HepG2 (cell line): Measurements from ENCODE around the gene CHPF. TPM values are rescaled to one million over a fixed set of nuclear protein-coding genes. Genes with fewer than 3 reads are reported as not detected.

ENCODE experiments used
- ATF1 ChIP-seq: IDR thresholded peaks from 2 replicates; pipeline ENCODE4 v1.6.1; 2016; ENCODE audit warnings: mild to moderate bottlenecking, control low read depth
- CBX5 ChIP-seq: sonication (generic); formaldehyde crosslinking; IDR thresholded peaks from 2 replicates; pipeline ENCODE4 v1.4.0; 2020; ENCODE audit warnings: missing genetic modification reagents, borderline replicate concordance
- DPF2 ChIP-seq: sonication (generic); formaldehyde crosslinking; IDR thresholded peaks from 2 replicates; pipeline ENCODE4 v1.4.0; 2020; ENCODE audit warnings: mild to moderate bottlenecking, low read depth, missing genetic modification reagents, borderline replicate concordance
- E2F5 ChIP-seq: sonication (generic); formaldehyde crosslinking; conservative IDR thresholded peaks from 2 replicates; pipeline ENCODE4 v1.4.0; 2020; ENCODE audit warnings: missing genetic modification reagents
- FOSL1 ChIP-seq: sonication (generic); formaldehyde crosslinking; IDR thresholded peaks from 2 replicates; pipeline ENCODE4 v1.9.0; 2021; ENCODE audit warnings: missing genetic modification reagents, borderline replicate concordance
- FOXA3 ChIP-seq: IDR thresholded peaks from 2 replicates; pipeline ENCODE4 v1.6.1; 2016; ENCODE audit warnings: missing genetic modification reagents, missing compliant biosample characterization
- FOXC1 ChIP-seq: sonication (generic); formaldehyde crosslinking; IDR thresholded peaks from 2 replicates; pipeline ENCODE4 v1.8.0; 2022; ENCODE audit warnings: mild to moderate bottlenecking, missing genetic modification reagents, borderline replicate concordance
- GTF3A ChIP-seq: sonication (generic); formaldehyde crosslinking; conservative IDR thresholded peaks from 2 replicates; pipeline ENCODE4 v1.4.0; 2020; ENCODE audit warnings: mild to moderate bottlenecking, missing genetic modification reagents
- KDM1A ChIP-seq: IDR thresholded peaks from 2 replicates; pipeline ENCODE4 v1.6.1; 2016; ENCODE audit warnings: missing compliant biosample characterization
- KDM5A ChIP-seq: fragments of 200-600 bp; sonication (generic); IDR thresholded peaks from 2 replicates; pipeline ENCODE4 v1.7.0; 2018; ENCODE audit warnings: antibody characterized with exemption, mild to moderate bottlenecking, low read length, borderline replicate concordance
- MATR3 ChIP-seq: sonication (generic); formaldehyde crosslinking; IDR thresholded peaks from 2 replicates; pipeline ENCODE4 v1.4.0; 2020; ENCODE audit warnings: missing genetic modification reagents
- NFIC ChIP-seq: IDR thresholded peaks from 2 replicates; pipeline ENCODE4 v1.6.1; 2012; ENCODE audit warnings: mild to moderate bottlenecking, low read length, inconsistent platforms
- RXRB ChIP-seq: IDR thresholded peaks from 2 replicates; pipeline ENCODE4 v1.6.1; 2016; ENCODE audit warnings: borderline replicate concordance, missing genetic modification reagents, missing compliant biosample characterization
- SIX1 ChIP-seq: sonication (generic); formaldehyde crosslinking; IDR thresholded peaks from 2 replicates; pipeline ENCODE4 v1.4.0; 2020; ENCODE audit warnings: missing genetic modification reagents, borderline replicate concordance
- SNAI1 ChIP-seq: sonication (generic); formaldehyde crosslinking; IDR thresholded peaks from 2 replicates; pipeline ENCODE4 v1.5.0; 2020; ENCODE audit warnings: mild to moderate bottlenecking, missing genetic modification reagents, borderline replicate concordance
- TOE1 ChIP-seq: sonication (generic); formaldehyde crosslinking; IDR thresholded peaks from 2 replicates; pipeline ENCODE4 v1.4.0; 2020; ENCODE audit warnings: mild to moderate bottlenecking, missing genetic modification reagents
- ZBTB21 ChIP-seq: sonication (generic); formaldehyde crosslinking; IDR thresholded peaks from 2 replicates; pipeline ENCODE4 v1.4.0; 2020; ENCODE audit warnings: missing genetic modification reagents
- ZFP36L1 ChIP-seq: sonication (generic); formaldehyde crosslinking; IDR thresholded peaks from 2 replicates; pipeline ENCODE4 v1.8.0; 2022; ENCODE audit warnings: mild to moderate bottlenecking, missing genetic modification reagents, moderate library complexity
- ZFX ChIP-seq: sonication (generic); formaldehyde crosslinking; IDR thresholded peaks from 2 replicates; pipeline ENCODE4 v1.4.0; 2020; ENCODE audit warnings: mild to moderate bottlenecking, low read depth, missing genetic modification reagents, moderate library complexity
- ZFYVE20 ChIP-seq: sonication (generic); formaldehyde crosslinking; IDR thresholded peaks from 2 replicates; pipeline ENCODE4 v1.8.0; 2023; ENCODE audit warnings: low read depth, mild to moderate bottlenecking, moderate library complexity, missing genetic modification reagents, borderline replicate concordance
- ZNF101 ChIP-seq: sonication (generic); formaldehyde crosslinking; IDR thresholded peaks from 2 replicates; pipeline ENCODE4 v1.4.0; 2020; ENCODE audit warnings: mild to moderate bottlenecking, low read depth, missing genetic modification reagents, borderline replicate concordance
- ZNF235 ChIP-seq: sonication (generic); formaldehyde crosslinking; IDR thresholded peaks from 2 replicates; pipeline ENCODE4 v1.8.1; 2023; ENCODE audit warnings: mild to moderate bottlenecking, missing genetic modification reagents, borderline replicate concordance
- ZNF251 ChIP-seq: sonication (generic); formaldehyde crosslinking; IDR thresholded peaks from 2 replicates; pipeline ENCODE4 v1.9.0; 2021; ENCODE audit warnings: mild to moderate bottlenecking, missing genetic modification reagents
- ZNF335 ChIP-seq: sonication (generic); formaldehyde crosslinking; IDR thresholded peaks from 2 replicates; pipeline ENCODE4 v1.4.0; 2020; ENCODE audit warnings: missing genetic modification reagents
- ZNF562 ChIP-seq: sonication (generic); formaldehyde crosslinking; IDR thresholded peaks from 2 replicates; pipeline ENCODE4 v1.8.0; 2022; ENCODE audit warnings: missing genetic modification reagents, borderline replicate concordance
- ZNF713 ChIP-seq: sonication (generic); formaldehyde crosslinking; IDR thresholded peaks from 2 replicates; pipeline ENCODE4 v1.4.0; 2020; ENCODE audit warnings: mild to moderate bottlenecking, missing genetic modification reagents
- ZNF878 ChIP-seq: sonication (generic); formaldehyde crosslinking; IDR thresholded peaks from 2 replicates; pipeline ENCODE4 v1.8.1; 2023; ENCODE audit warnings: mild to moderate bottlenecking, missing genetic modification reagents, moderate library complexity
- polyA plus RNA-seq, 8 experiments: library from polyadenylated mRNA; depleted of rRNA in 3 of 8; stranded (reverse) in 7 of 8; unstranded in 1 of 8; fragments of >200 nt; fragmentation: Illumina TruSeq in 4 of 8; extraction: Trizol in 4 of 8; gene quantifications; 2 replicates each; pipeline versions ENCODE4 v1.2.1 to v1.2.3, GENCODE V29; 2011 to 2016; ENCODE audit warnings: low read depth in 4 of 8, missing spikeins in 1 of 8, mixed read lengths in 1 of 8; ENCODE audit not compliant: insufficient read depth in 1 of 8
- total RNA-seq, 5 experiments: library from RNA; depleted of rRNA; stranded (reverse); fragments of >200 nt; fragmentation: Illumina TruSeq; extraction: Trizol; gene quantifications; 2 replicates each; pipeline ENCODE4 v1.2.3, GENCODE V29; 2016; ENCODE audit warnings: low read depth in 1 of 5
- TF ChIP-seq, protein P1 (sequence below): sonication (generic); formaldehyde crosslinking; IDR thresholded peaks from 2 replicates; pipeline ENCODE4 v1.9.0; 2021; ENCODE audit warnings: missing genetic modification reagents, borderline replicate concordance

The CHPF gene
- total and polyA plus RNA-seq, 2 of the 13 experiments (the other 11 are each of a cell fraction or from before 2014, with no cell fraction given): 79.6 to 111 TPM

DNA sequence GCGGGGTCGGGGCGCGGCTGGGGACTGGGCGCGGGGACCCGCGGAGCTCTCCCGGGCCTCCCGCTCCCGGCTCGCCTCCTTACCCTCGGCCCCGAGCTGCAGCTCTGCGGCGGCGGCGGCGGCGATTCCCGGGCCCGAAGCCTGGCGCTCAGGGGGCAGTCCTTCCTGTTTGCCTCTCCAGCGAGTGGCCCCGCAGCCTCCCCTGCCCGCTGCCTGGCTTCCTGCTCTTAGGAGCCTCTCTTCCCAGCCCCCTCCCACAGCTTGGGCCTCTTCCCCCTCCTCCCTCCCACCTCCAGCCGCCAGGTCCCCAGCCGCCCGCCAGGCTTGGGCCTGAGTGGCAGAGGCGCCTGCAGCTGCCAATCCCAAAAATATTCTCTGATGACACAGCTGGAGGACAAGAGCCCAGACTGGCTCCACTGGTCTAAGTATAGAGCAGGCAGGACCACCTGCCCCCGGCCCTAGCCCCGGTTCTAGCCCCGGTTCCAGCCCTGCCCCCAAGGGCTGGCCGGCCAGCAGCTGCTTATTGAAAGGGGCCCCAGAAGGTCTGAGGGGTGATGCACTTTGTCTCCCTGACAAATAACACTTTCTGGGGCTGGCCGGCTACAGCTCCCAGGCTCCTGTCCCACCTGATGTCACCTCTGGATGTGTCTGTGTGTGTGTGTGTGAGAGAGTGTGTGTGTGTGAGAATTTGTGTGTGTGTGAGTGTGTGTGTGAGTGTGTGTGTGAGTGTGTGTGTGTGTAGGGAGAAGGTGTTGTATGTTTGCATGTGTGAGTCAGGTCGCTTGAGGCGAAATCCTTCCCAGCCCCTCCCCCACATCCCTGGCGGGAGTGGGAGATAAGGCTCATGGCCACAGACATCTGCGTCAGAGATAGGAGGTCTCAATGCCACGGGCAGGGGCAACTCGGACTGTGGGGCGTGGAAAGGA is 28.0 kb upstream of the CHPF start, which contains the start of gene OBSL1 (continued):
- TF ChIP-seq DPF2 (CRISPR knock-in tag): peak; percentile 74
- TF ChIP-seq ZBTB21: no peak
- no peak; the same call in 1 of the 2 replicates for TF ChIP-seq SIX1 (CRISPR knock-in tag)
- no peak for TF ChIP-seq MATR3 (CRISPR knock-in tag)
- peak; percentile 74 for TF ChIP-seq ATF1 (CRISPR knock-in tag)
- no peak for TF ChIP-seq GTF3A
- no peak for TF ChIP-seq ZNF713 (CRISPR knock-in tag)
- peak; percentile 43; the same call in 1 of the 2 replicates for TF ChIP-seq KDM5A
- TF ChIP-seq RXRB (CRISPR knock-in tag): peak; percentile 81
- no peak for TF ChIP-seq KDM1A
- TF ChIP-seq ZNF251 (CRISPR knock-in tag): no peak
- peak; percentile 27; the same call in 1 of the 2 replicates for TF ChIP-seq FOSL1 (CRISPR knock-in tag)
- TF ChIP-seq E2F5 (CRISPR knock-in tag): no peak
- 0 out of 2 replicates have a peak, but pooled peaks have one; percentile 72 for TF ChIP-seq ZNF235 (CRISPR knock-in tag)
- TF ChIP-seq ZNF335 (CRISPR knock-in tag): no peak
- TF ChIP-seq ZNF562 (CRISPR knock-in tag): no peak
- no peak for TF ChIP-seq NFIC
- TF ChIP-seq CBX5 (CRISPR knock-in tag): peak; percentile 48; the same call in 1 of the 2 replicates
- 0 out of 2 replicates have a peak, but pooled peaks have one; percentile 39 for TF ChIP-seq SNAI1 (CRISPR knock-in tag)
- peak; percentile 21 for TF ChIP-seq FOXA3 (CRISPR knock-in tag)
- peak; percentile 88; the same call in 1 of the 2 replicates for TF ChIP-seq ZNF101 (CRISPR knock-in tag)
- no peak for TF ChIP-seq ZFYVE20 (CRISPR knock-in tag)
- TF ChIP-seq ZNF878 (CRISPR knock-in tag): no peak
- TF ChIP-seq, protein P1, sequence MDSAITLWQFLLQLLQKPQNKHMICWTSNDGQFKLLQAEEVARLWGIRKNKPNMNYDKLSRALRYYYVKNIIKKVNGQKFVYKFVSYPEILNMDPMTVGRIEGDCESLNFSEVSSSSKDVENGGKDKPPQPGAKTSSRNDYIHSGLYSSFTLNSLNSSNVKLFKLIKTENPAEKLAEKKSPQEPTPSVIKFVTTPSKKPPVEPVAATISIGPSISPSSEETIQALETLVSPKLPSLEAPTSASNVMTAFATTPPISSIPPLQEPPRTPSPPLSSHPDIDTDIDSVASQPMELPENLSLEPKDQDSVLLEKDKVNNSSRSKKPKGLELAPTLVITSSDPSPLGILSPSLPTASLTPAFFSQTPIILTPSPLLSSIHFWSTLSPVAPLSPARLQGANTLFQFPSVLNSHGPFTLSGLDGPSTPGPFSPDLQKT (CRISPR knock-in tag): no peak
- TF ChIP-seq ZFP36L1 (CRISPR knock-in tag): no peak
- TF ChIP-seq ZFX: peak; percentile 69
- TF ChIP-seq TOE1 (CRISPR knock-in tag): no peak
- TF ChIP-seq FOXC1 (CRISPR knock-in tag): no peak; the same call in none of the 2 replicates
